ENCODE data around the gene TIAM1.

Gene TIAM1, protein sequence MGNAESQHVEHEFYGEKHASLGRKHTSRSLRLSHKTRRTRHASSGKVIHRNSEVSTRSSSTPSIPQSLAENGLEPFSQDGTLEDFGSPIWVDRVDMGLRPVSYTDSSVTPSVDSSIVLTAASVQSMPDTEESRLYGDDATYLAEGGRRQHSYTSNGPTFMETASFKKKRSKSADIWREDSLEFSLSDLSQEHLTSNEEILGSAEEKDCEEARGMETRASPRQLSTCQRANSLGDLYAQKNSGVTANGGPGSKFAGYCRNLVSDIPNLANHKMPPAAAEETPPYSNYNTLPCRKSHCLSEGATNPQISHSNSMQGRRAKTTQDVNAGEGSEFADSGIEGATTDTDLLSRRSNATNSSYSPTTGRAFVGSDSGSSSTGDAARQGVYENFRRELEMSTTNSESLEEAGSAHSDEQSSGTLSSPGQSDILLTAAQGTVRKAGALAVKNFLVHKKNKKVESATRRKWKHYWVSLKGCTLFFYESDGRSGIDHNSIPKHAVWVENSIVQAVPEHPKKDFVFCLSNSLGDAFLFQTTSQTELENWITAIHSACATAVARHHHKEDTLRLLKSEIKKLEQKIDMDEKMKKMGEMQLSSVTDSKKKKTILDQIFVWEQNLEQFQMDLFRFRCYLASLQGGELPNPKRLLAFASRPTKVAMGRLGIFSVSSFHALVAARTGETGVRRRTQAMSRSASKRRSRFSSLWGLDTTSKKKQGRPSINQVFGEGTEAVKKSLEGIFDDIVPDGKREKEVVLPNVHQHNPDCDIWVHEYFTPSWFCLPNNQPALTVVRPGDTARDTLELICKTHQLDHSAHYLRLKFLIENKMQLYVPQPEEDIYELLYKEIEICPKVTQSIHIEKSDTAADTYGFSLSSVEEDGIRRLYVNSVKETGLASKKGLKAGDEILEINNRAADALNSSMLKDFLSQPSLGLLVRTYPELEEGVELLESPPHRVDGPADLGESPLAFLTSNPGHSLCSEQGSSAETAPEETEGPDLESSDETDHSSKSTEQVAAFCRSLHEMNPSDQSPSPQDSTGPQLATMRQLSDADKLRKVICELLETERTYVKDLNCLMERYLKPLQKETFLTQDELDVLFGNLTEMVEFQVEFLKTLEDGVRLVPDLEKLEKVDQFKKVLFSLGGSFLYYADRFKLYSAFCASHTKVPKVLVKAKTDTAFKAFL (N-terminal part only)

GRCh38 chr21:31343680-31344480 lies at the start of gene TIAM1:
TIAM1 (minus strand) TSS chr21:31344261; CDS start chr21:31266972, 77,289 bp downstream.
- DNase-seq (ENCODE audit: low read depth in 1 of 2, low spot score in 1 of 2): no peak

DNA sequence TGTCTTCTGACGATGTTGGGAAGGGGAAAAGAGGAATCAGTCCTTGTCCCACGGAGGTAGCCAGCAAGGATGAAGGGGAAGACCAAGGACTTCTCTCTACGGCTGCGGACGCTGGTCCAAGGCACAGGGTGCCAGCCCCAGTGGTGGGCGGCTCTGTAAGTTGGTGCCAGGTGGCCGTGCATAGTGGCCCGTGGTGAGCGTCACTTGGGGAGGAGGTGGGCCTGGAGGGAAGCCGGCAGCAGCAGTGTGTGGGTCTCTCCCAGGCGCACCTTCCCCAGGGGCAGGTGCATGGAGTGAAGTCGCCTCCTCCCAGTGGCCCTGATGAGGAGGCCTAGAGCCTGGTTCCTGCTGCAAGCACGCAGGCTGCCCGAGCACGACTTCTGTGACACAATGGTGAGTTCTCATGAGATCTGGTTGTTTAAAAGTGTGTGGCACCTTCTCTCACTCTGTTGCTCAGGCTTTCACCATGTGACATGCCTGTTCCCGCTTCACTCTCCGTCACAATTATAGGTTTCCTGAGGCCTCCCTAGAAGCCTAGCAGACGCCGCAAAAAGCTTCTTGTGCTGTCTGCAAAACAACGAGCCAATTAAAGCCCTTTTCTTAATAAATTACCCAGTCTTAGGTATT lies 43.6 kb upstream of the TIAM1 start:
- DNase-seq (ENCODE audit: low read depth in 1 of 2, low spot score in 1 of 2): no peak

DNA sequence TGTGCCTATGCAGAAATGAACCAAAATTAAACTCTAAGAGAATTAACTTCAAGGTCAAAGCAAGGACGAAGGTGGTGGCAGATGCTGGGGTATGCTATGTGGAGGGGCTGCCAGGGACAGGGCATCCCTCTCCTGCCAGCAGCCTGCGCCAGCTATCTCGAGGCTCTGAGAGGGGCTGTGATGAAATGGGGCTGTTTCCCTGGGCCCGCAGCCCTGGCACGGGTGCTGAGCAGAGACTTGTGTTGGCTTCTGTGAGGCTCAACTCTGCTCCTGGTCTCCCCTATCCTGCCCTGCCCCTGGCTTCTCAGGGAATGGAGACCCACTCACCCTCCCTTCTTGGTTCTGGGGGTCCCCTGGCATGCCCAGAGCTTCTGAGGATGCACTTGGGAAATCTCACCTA lies 41.9 kb upstream of the TIAM1 start:
- DNase-seq (ENCODE audit: low read depth in 1 of 2, low spot score in 1 of 2): no peak

DNA sequence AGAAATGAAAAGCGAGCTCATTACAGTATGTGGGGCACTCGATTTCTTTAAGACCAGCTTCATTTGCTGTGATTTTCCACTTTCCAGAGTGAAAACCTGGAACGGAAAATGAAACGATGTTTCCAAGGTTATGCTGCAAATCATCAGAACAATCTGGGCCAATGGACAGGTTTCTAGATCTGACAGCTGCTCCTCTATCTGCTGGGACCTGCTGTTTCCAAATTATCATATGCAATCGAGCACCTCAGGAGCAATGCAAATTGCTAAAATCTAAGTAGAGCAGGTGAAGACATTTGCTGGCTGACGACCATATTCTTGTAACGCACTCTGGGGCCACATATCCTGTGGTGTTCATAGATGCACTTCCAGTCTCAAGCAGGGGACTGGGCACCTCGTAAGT lies 39.7 kb upstream of the TIAM1 start:
- no peak for DNase-seq (ENCODE audit: low read depth in 1 of 2, low spot score in 1 of 2)

DNA sequence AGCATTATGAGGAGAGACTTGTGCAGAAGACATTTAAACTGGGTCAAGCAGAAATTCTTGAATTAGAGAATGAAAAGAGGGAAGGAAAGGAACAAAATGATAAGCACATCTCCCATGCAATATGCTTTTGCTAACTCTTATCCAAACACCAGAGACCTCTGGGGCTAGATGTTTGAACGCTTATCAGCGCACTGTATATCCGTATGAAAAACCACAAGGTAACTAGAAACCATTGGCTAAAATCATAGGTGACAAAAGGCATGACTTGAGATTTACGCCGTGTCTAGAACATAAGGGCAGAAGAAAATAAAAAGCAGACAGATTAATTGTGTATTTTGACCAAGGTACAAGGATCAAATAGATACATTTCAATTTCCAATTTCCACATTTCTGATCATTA lies 38.0 kb upstream of the TIAM1 start:
- no peak for DNase-seq (ENCODE audit: low read depth in 1 of 2, low spot score in 1 of 2)

GRCh38 chr21:31376301-31376700 lies 32.2 kb upstream of the TIAM1 start:
- no peak for DNase-seq (ENCODE audit: low read depth in 1 of 2, low spot score in 1 of 2)

DNA sequence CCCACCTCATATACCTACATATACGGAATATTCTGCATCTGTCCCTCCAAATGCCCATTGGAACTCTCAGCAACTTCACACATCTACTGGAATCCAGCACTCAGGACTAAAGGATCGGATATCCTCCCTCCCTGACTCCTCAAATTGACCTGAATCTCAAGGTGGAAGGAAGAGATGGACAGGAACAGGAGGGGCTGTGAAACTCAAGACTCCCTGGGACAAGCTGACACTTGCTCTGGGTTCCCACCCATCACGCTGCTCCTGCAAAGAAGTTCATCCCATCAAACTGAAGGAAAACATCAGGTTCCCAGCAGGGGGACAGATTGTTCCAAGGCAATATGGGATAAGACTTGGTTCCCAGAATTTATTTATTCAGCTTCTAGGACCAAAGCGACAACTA lies 30.3 kb upstream of the TIAM1 start:
- no peak for DNase-seq (ENCODE audit: low read depth in 1 of 2, low spot score in 1 of 2)

GRCh38 chr21:31372471-31372765 lies 28.4 kb upstream of the TIAM1 start:
- DNase-seq (ENCODE audit: low read depth in 1 of 2, low spot score in 1 of 2): no peak

GRCh38 chr21:31371715-31372470 lies 27.8 kb upstream of the TIAM1 start:
- no peak for DNase-seq (ENCODE audit: low read depth in 1 of 2, low spot score in 1 of 2)

- DNase-seq (ENCODE audit: low read depth in 1 of 2, low spot score in 1 of 2): no peak
These were observed 27.0 kb upstream of the TIAM1 start for GRCh38 chr21:31370893-31371544.

GRCh38 chr21:31370281-31370892 lies 26.3 kb upstream of the TIAM1 start:
- DNase-seq (ENCODE audit: low read depth in 1 of 2, low spot score in 1 of 2): no peak

- no peak for DNase-seq (ENCODE audit: low read depth in 1 of 2, low spot score in 1 of 2)
These were observed 24.3 kb upstream of the TIAM1 start for GRCh38 chr21:31368361-31368760.

DNA sequence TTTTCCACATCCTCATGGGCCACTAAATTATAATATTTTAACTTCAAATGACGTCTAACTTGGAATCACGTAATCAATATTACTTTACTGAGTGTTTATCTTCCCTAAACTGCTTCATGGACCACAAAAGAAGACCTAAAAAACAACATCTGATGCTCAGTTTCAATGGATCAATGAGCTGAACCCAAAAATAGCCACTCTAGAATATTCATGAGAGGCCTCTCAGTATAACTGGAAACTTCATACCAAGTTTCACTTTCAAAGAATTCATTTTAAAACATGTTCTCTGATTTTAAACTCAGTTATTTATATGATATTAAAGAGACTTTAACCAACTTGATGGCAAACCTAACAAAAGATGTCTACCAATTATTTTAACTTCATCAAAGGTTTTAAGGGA lies 23.7 kb upstream of the TIAM1 start:
- no peak for DNase-seq (ENCODE audit: low read depth in 1 of 2, low spot score in 1 of 2)

DNA sequence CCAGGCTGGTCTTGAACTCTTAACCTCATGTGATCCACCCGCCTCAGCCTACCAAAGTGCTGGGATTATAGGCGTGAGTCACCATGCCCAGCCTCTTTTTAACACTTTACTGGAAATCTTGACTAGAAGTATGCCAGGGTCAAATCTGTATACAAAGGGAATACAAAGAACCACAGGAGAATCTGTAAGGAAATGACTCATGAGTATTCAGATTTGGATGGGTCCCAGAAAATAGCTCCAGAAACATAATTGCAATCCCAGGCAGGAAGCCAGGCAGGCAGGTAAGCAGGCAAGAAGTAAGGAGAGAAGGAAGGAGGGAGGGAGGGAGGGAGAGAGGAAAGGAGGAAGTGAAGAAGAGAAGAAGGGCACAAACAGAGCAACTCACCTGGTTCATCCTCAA lies 22.8 kb upstream of the TIAM1 start:
- no peak for DNase-seq (ENCODE audit: low read depth in 1 of 2, low spot score in 1 of 2)

DNA sequence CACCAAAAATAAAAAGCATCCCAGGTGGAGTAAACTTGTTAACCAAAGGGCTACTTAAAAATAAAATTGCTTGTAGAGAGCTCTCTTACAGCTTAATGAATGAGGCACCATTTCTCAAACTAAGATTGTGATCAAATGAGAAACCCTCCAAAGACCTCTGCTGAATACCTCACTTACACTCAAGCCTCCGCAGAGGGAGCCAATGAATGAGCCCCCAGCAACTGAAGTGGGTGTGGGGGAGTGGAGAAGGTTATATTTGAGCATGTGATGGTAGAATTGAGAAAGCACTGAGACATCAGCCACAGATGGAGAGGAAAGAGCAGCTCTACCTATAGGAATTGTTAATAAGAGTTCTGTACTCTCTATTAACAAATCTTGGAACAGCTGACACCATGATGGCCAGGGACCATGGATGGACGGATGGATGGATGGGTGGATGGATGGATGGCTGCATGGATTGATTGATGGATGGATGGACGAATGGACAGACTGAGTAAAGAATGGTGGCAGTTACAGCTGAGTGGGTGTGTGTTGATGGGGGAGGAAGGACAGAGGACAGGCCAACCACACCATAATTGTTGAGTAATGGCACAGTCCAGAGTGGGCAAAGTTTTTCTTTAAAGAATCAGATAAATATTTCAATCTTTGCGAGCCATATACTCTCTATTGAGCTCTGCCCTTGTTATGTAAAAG lies 20.3 kb upstream of the TIAM1 start:
- no peak for DNase-seq (ENCODE audit: low read depth in 1 of 2, low spot score in 1 of 2)

DNA sequence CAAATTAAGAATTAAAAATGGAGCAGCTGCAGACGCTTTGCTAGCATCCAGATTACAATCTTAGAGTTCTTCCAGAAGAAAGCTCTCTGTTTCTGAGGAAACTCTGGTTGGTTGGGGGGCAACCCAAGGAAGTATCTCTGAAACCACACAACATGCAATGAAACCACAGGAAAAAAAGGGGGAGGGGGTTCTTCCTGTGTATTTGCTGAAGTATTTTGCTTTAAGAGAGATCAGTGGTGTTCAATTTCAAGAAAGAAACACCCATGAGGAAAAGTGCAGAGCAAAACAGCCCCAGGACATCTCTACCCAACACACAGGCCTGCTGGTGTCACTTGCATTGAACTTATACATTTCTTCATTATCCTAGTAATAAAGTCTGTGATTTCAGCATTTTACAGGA lies 19.7 kb upstream of the TIAM1 start:
- DNase-seq (ENCODE audit: low read depth in 1 of 2, low spot score in 1 of 2): no peak

- no peak for DNase-seq (ENCODE audit: low read depth in 1 of 2, low spot score in 1 of 2)
These were observed 16.7 kb upstream of the TIAM1 start for GRCh38 chr21:31360717-31361116.

GRCh38 chr21:31358158-31358557 lies 14.1 kb upstream of the TIAM1 start:
- DNase-seq (ENCODE audit: low read depth in 1 of 2, low spot score in 1 of 2): no peak
